Measurements from ENCODE around the gene KCNA2. TPM values are rescaled to one million over a fixed set of nuclear protein-coding genes. Genes with fewer than 3 reads are reported as not detected.

The KCNA2 gene
- total and polyA plus RNA-seq, 2 of the 13 experiments (the other 11 are each of a cell fraction or from before 2014, with no cell fraction given) = not detected

GRCh38 chr1:110545492-110545891, 60.7 kb downstream of the KCNA2 start:
- Histone ChIP-seq H3K9ac (ENCODE audit: insufficient read depth, low read depth, low read length) (no peak overlapping the region), H3K79me2 (ENCODE audit: insufficient read depth, low read length) (no peaks in the 10 kb centered on the region), H3K27ac (ENCODE audit: extremely low read length, insufficient read depth, low read length) (no peak overlapping the region), H3K4me2 (ENCODE audit: low read depth, low read length) (no peak overlapping the region), H4K20me1 (ENCODE audit: insufficient read depth, low read length) (no peaks in the 10 kb centered on the region), H3K27me3 (ENCODE audit: control insufficient read depth in 1 of 2, insufficient read depth in 2 of 2, low read length in 2 of 2) (no peaks in the 10 kb centered on the region), H3K4me1 (ENCODE audit: insufficient read depth, low read length) (no peaks in the 10 kb centered on the region), H2AFZ (ENCODE audit: low read length) (no peak overlapping the region), H3K9me3 (ENCODE audit: low read length) (no peaks in the 10 kb centered on the region), H3K36me3 (replicated peaks in 1 of 2; ENCODE audit: control insufficient read depth in 1 of 2, insufficient read depth in 2 of 2, low read length in 2 of 2) (no peaks in the 10 kb centered on the region), H3K4me3 (replicated peaks in 1 of 3; ENCODE audit: insufficient read depth in 1 of 3, low read depth in 2 of 3, low read length in 3 of 3) (no peak overlapping the region)
- no peak for ATAC-seq
- no peak for FAIRE-seq
- DNase-seq (ENCODE audit: low spot score) = no peak
- TF ChIP-seq ZNF761 (CRISPR knock-in tag; conservative IDR thresholded peaks at IDR 0.05) = no peak
- no peak for TF ChIP-seq ATF1 (CRISPR knock-in tag; IDR thresholded peaks at IDR 0.05)
- TF ChIP-seq ZBTB33 (CRISPR knock-in tag; IDR thresholded peaks at IDR 0.05) = no peak
- TF ChIP-seq SIX4 (CRISPR knock-in tag; IDR thresholded peaks at IDR 0.05) = no peak
- TF ChIP-seq GLMP (CRISPR knock-in tag; IDR thresholded peaks at IDR 0.05; ENCODE audit: borderline replicate concordance) = no peak
- TF ChIP-seq ZNF772 (CRISPR knock-in tag; IDR thresholded peaks at IDR 0.05) = no peak
- no peak for TF ChIP-seq SIN3B (IDR thresholded peaks at IDR 0.05; ENCODE audit: low read length)
- TF ChIP-seq PTBP1 (IDR thresholded peaks at IDR 0.05; ENCODE audit: low read depth, low read length, poor library complexity, severe bottlenecking) = no peak
- 0% methylated on average over 2 of the region's 2 CpGs for WGBS (ENCODE audit: low lambda C conversion rate)
- BruUV-seq (replicated peaks) = no TSS peak
- ChIA-PET POLR2A (no interaction called here), CTCF (ENCODE audit: low intra/inter-chr PET ratio, low total read pairs) (no interaction called here)
- in situ Hi-C loops (cut with HindIII; ENCODE audit: extremely low pct_ligation_motif_present, low pct_unique_long_range_greater_than_20kb) (no loop called here), intact Hi-C loops (cut with micrococcal nuclease; ENCODE audit: unreplicated experiment) (no loop called here)
